Endothelial cell of umbilical vein (primary cell): ENCODE results near the gene HSCB.
"Not testable (repeated sequence)": the region's sequence is repeated elsewhere in the genome, so short reads cannot be mapped to it uniquely, and the experiment has no call there.

Experiments
- CTCF ChIP-seq, 2 donors: IDR thresholded peaks; 1 replicate in 1 of 2; 2 replicates in 1 of 2; pipeline ENCODE4 v1.5.1; 2011; ENCODE audit warnings: low read length in 2 of 2, mild to moderate bottlenecking in 2 of 2, moderate library complexity in 2 of 2, control low read depth in 1 of 2, inconsistent platforms in 1 of 2, low read depth in 1 of 2; ENCODE audit not compliant: insufficient read depth in 1 of 2; ENCODE audit errors: extremely low read depth in 1 of 2
- EZH2 ChIP-seq: IDR thresholded peaks from 2 replicates; pipeline ENCODE4 v1.6.1; 2012; ENCODE audit warnings: borderline replicate concordance, low read depth, mild to moderate bottlenecking, moderate library complexity, low read length, inconsistent platforms; ENCODE audit not compliant: severe bottlenecking
- FOS ChIP-seq: IDR thresholded peaks from 2 replicates; pipeline ENCODE4 v1.6.1; 2011; ENCODE audit warnings: mild to moderate bottlenecking, low read length, moderate library complexity, borderline replicate concordance; ENCODE audit not compliant: insufficient read depth
- POLR2A ChIP-seq: IDR thresholded peaks from 2 replicates; pipeline ENCODE4 v1.6.1; 2012; ENCODE audit warnings: low read depth, mild to moderate bottlenecking, control low read depth, low read length

GRCh38 chr22:28754512-28754911, 12.7 kb downstream of the HSCB start:
- not testable (repeated sequence) for TF ChIP-seq CTCF (IDR thresholded peaks at IDR 0.05; ENCODE audit: extremely low read depth in 1 of 2, insufficient read depth in 1 of 2, low read depth in 1 of 2, low read length in 2 of 2); EZH2; POLR2A; FOS
